Stimulated activated CD4-positive, alpha-beta T cell treated with anti-CD3 and anti-CD28 coated beads, Interleukin-12 subunit alpha, Interleukin-12 subunit beta, amount 100 ng/mL, for 48 hours (primary cell): ENCODE data around the gene IL10RB.

Source experiments
- DNase-seq, 3 donors: peaks; one replicate each; pipeline ENCODE4 v3.0.0-alpha.2; 2020; ENCODE audit warnings: low read depth in 2 of 3, low spot score in 1 of 3

Gene IL10RB

DNA sequence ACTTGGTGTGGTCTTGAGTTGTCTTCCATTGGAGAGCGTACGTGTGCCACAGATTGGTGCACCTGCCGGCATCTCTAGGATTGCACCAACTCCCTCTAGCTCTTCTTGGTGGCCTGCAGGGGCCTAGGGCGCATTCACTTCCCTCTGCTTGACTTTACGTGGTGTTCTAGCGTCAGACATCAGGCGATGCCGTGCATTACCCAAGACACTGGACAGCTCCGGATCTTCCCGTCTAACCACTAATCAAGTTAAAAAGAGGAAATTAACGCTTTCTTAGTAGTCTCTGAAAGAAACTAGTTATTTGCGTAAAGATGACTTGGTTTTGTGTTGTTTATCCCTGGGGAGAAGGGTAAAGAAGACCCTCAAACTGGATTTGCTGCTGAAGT, 510 bp upstream of the IL10RB start:
- no peak for DNase-seq

DNA sequence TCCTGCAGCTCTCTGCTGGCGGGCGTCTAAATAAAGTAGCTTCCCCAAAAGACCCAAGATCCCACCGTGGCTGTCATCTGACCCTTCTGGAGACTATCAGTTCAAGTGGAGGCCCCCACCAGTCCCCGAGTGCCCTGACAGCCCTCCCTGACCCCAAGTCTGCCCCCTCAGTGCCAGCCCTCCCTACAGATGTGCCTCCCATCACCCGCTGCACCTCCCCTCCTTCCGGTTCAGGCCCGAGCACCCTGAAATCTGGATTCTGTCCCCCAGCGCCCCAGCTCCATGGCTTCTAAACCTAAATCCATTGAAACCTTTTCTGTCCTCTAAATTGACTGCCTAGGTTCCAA, 595 bp downstream of the IL10RB start:
- no peak for DNase-seq

DNA sequence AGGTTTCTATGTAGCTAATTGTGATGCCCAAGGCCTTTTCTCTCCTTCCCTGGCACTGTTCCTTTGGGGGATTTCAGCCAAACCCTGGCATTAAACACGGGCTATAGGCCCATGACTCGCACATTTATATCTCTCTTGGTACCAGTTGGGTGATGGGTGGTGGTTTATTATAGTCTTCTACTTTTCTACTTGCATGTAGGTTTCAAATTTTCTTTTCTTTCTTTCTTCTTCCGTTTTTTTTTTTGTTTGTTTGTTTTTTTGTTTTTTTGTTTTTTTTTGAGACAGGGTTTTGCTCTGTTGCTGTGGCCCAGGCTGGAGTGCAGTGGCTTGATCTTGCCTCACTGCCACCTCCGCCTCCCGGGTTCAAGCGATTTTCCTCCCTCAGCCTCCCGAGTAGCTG, 1.1 kb downstream of the IL10RB start:
- no peak for DNase-seq

DNA sequence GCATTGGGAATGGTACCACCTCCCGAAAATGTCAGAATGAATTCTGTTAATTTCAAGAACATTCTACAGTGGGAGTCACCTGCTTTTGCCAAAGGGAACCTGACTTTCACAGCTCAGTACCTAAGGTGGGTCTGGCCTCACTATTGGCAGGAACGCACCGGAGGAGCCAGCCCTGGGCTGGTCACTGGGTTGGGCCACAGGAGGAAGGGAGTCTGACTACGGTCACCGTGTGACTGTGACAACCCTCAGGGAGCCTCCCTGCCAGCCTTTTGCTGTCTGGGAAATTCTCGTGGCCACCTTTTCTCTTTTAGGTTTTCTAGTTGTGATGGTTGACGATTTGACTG, 2.2 kb downstream of the IL10RB start:
- DNase-seq = no peak

DNA sequence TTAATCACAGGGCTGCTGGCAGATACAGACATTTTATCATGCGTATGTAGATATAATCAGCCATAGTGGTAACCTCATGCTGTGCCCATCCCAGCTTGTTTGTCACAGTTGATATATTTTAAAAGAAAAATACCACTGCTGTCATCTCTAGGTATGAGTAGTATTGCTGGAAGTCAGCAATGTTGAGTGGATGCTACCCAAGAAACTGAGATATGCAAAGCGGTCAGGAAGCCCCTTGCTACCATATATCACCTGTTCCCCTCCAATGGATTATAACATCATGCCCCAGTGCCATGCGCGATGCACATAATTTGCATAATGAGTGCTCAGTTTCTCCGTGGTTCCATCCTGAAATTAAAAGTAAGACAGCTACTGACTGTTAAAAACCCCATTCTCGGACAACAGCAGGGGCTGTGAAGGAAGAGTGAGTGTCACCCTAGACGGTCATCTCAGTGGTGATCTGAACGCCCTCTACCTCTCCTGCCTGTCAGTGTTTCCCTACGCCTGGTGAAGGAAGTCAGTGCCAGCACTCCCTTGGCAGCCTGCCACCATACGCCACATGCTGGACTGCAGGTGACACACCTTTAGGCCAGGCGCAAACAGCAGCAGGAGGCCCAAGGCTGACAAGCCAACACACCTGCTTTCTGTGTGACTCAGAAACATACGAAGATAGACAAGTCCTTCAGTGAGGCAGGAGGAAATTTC, 2.7 kb downstream of the IL10RB start:
- DNase-seq = peak in 1 of 3 donors; percentile 20

DNA sequence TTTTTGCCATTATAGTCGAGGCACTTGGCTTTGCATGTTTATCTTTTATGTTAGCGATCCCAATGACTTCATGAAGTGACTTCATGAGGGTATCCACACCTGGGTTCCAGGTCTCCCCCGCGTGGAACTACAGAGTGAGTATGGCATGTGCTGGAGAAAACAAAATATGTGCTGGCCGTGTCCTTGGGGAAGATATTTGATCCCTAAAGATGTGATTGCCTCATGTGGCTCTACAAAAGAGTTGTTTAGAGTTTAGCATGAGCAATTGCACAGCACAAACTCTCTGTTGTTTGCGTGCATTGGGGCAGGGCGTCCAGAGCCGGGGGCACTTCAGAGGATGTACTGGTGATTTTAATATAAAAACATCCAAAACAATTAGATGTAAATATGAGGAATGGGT, 4.8 kb downstream of the IL10RB start:
- DNase-seq = no peak

DNA sequence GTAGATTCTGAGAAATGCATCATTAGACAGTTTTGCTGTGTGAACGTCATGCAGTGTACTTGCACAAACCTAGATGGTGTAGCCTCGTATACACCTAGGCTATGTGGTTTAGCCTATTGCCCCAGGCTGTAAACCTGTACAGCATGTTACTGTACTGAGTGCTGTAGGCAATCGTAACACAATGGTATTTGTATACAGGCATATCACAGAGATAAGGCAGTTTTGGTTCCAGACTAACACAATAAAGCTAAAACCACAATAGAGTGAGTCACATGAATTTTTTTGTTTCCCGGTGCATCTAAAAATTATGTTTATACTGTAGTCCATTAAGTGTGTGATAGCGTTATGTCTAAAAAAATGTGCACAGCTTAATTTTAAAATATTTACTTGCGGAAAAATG, 6.9 kb downstream of the IL10RB start:
- no peak for DNase-seq

DNA sequence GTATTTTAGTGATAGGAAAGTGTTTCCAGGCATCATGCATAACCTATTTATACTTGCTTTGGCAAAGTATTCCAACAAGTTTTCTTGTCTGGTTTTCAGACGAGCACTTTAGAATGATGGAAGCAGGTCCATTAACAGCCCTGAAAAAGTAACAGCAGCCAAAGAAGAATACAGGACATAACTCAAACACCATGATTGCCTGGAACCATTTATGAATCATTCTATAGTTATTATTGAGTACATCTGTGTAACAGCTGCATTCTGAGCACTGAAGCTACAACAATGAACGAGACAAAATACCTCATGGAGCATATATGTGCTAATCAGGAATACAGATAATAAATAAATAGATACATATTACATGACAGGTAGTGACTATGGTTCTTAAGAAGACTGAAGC, 12.6 kb downstream of the IL10RB start:
- DNase-seq = no peak

DNA sequence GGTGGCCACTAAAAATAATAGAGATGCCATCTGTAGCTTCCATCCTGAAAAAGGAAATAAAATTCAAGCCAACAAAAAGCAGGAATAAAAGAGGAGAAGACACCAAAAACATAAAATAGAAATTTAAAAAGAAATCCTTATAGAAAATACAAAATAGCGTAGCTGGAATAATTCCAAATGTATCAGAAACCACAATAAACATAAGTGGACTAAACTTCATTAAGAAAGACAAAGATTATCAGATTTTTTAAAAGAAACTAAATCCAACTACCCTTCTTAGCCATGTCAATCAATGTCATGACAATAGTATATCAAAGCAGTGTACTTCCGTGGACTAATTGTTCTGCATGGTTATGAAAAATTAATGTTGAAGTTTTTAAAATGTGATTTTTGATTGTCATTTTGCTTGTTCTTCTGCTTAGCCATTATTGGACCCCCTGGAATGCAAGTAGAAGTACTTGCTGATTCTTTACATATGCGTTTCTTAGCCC, 13.2 kb downstream of the IL10RB start:
- DNase-seq = no peak

DNA sequence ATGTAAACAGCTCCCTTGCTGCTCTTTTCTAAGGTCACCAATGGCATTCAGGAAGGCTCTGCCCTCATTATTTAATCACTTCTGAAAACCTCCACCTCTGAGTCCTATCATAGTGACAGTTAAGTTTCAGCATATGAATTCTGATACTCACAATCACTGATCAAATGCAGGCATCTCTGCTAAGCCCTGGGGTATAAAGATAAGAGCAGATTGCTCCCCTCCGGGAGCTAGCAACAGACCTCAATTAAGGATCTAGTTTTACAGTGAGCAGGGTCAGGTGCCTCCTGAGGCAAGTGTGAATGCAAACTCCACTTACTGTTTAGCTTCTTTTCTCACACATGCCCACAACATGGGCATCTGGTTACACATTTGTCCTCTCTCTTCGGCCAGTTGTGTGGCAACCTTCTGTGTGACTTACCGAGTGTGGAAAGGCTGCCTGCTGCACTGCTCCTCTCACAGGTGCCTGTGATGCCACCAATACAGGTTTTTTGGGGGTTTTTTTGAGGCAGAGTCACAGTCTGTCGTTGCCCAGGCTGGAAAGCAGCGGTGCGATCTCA, 15.0 kb downstream of the IL10RB start:
- DNase-seq = no peak

DNA sequence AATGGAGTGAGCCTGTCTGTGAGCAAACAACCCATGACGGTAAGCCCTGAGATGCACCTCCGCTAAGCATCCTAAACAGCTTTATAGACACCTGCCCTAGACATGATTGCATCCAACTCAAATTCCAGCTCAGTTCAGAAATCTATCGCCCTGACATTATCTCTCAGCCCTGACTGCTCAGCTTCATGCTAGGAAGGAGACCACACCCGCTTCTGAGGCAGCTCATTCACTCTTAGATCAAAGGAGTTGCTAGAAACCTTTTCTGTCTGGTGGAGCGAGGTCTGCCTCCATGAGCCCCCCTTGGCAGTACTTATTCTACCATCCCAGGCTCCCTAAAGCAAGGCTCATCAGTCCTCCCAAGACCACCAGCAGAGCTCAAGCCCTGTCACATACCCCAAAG, 17.0 kb downstream of the IL10RB start:
- DNase-seq = no peak

DNA sequence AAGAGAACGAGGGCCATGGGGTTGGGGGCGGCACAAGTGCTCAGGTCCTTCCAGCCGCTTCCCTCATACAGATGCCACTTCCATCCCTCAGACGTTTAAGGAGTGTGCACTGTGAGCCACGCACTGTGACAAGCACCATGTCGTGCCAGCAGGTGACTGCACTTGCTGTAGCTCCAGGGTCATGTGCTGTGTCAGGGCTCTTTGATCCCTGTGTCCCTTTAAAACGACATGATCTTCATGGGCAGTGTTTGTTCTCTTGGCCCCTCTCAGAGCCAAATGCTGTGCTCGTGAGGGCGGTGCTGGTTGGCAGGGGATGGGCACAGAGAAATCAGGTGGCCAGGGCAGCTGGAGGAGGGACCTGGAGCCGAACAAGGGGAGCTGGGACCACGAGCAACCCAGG, 19.9 kb downstream of the IL10RB start:
- no peak for DNase-seq

DNA sequence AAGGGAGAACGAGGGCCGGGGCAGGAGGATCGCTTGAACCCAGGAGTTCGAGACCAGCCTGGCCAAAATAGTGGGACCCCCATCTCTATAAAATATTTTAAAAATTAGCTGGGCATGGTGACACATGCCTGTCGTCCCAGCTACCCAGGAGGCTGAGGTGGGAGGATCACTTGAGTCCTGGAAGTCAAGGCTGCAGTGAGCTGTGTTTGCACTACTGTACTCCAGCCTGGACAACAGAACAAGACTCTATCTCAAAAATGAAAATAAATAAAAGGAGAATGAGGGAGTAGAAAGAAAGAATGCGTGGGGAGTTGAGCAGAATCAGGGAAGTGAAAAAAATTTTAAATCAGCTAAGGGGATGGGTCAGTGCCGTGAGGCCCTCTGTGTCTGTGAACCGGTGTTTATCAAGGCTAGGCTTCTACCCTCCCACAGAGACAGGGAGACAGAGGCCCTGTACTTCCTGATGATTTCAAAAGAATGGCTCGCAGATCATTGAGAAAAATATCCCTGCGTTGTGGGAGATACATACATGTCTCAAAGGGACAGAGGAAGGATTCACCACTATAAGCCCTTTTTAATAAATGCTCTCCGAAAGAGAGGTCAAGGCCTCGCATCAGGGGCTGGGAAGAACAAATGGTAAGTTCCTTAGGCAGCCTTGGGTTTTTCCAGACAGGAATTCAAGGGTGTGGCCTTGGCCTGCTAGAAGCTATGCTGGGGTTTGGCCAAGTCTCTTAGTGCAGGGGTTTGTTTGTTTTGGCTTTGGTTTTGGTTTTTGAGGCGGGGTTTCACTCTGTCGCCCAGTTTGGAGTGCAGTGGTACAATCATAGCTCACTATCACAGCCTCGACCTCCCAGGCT, 20.7 kb downstream of the IL10RB start:
- no peak for DNase-seq

DNA sequence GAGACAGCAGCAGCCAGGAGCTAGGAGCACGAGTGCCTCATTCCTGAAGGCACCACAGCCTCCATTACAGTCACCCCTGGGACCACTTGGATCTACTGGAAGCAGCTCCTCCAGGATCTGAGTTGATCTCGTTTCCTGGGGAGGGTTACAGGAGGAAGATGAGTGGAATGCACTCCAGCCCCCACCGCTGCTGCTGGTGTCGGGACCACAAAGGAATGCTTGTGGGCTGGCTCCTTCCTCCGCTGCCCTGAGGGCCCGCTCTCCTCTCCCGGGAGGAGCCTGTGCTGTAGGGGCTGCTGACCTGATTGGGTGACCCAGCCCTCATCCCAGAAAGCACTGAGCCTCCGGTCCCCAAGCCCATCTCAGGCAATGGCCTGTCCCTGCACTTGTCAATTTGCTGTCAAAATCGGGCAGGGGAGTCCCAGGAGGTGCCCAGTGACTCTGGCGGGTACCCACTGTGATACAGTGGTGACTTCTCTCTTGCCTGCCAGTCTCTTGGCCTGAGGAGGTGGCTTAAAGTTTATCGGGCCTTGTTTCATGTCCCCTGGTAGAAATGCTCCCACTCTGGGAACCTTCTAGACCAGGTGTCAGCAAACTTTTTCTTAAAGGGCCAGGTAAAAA, 23.1 kb downstream of the IL10RB start:
- DNase-seq = no peak

DNA sequence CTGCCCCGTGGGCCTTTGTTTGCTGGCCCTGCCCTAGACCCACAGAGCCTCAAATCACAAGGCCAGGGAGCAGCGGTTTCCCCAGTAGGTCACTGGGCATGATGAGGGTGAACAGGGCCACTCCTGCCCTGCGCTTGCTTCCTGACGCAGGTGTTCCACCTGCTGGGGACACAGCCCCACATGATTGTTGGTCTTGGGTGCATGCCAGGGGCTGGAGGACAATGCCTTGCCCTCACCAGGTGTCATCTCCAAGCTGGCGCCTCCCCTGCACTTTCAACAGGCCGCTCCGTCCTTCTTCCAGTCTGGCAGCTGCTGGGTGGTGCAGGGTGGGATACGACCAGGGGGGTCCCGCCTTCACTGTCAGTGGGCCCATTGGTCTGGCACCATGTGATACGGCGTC, 24.3 kb downstream of the IL10RB start:
- DNase-seq = no peak

DNA sequence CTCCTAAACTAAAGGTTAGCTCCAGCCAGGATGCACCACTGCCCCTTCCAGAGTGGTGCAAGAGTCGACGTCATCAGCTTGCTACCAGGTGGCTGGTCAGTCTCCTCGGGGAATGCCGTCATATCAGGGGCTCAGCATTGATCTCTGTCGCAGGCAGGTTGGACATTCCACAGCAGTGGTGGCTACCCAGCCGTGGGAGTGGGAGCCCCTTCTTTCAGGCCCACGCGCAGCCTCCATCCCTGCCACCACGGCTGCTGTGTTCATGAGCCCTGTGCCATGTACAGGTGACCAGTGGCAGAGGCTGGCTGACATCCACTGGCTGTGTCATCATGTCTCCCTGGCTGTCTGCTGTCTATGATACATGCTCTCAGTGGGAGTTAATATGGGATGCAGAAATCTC, 25.5 kb downstream of the IL10RB start:
- DNase-seq = no peak

DNA sequence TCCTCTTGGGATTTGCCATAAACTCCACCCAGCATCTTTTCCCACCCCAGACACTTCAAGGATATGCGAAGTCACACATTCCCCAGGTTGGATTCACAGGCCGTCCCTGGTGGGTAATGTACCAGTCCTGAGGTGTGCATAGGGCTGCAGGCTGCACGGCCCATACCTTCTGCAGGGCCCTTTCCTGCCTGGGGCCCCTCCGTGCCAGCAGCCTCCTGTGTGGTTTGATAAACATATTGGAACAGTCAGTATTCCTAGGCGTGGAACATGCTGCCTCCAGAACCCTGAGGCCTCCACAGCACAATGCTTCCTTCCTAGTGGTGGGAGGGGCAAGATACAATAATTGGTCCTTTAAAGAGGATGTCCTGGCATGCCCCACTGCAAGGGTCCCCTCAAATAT, 26.6 kb downstream of the IL10RB start:
- DNase-seq = no peak

DNA sequence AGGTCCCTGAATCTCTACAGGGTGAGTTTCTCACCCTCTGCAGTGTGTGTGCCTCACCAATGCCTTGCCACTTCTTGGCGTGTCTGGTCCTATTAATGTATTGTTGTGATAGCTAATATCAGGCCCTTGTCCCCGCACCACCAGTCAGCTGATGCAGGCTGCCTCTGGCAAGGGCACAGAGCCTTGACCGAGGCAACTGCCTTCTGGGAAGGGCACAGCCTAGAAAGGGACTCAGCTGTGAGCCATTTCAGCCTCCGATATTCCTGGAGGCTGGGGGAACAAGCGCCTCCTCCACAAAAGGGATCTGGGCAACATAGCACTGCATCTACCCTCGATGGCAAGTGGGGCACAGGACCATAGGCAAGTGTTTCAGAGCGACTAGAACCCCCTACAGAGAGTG, 27.0 kb downstream of the IL10RB start:
- no peak for DNase-seq

DNA sequence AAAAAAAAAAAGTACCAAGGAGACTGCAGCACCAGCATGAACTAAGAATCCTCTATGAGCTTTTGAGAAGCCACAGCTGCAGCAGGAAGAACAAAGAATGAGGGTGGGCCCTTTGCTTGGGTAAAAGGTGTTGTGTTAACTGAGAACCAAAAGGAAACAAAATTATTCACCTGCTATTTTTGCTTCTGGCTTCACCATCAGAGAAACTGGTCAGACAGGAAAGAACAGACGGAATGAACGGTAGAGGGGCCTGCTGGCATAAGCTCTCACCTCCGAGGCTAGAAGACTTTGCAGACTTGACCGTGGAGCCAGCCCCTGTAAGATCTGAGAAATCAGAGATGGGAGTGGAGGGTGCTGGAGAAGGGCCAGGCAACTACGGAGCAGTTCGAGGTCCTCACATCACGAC, 27.6 kb downstream of the IL10RB start:
- no peak for DNase-seq

DNA sequence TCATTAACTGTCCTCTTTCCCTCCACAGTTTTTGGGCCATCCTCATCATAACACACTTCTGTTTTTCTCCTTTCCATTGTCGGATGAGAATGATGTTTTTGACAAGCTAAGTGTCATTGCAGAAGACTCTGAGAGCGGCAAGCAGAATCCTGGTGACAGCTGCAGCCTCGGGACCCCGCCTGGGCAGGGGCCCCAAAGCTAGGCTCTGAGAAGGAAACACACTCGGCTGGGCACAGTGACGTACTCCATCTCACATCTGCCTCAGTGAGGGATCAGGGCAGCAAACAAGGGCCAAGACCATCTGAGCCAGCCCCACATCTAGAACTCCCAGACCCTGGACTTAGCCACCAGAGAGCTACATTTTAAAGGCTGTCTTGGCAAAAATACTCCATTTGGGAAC, 30.0 kb downstream of the IL10RB start:
- no peak for DNase-seq

DNA sequence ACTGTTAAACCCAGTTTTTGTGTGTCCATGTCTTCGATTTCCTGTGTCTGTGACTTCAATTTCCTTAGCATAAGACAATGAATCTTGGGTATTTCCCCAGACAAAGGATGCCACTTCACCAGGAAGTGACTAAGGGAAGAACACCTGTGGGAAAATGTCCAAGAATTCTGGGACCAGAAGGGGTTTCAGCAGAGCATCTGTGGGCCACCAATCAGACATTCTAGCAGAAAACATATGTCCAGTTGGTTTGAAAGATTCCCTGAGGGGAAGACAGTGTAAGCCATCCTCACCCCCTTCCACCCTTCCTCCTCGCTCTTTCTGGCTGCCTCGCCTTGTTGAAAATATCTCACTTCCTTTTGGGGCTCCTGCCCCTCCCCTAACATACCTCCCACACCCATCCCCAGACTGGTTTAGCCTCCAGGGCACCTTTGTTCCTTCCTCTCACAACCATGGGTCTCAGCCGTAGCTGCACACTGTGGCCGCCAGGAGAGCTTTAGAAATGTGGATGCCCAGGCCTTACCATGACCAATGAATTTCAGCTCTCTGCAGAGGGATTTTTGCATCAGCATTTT, 33.1 kb downstream of the IL10RB start:
- DNase-seq = peak; percentile 15 to 44 (median 32)
